GM12875 (cell line): ENCODE measurements around the gene CFAP54.

ENCODE experiments used
- H3K4me3 ChIP-seq: one replicate; pipeline ENCODE4 v1.5.1; 2011; ENCODE audit warnings: low read depth, low read length, control low read depth
- CTCF ChIP-seq: IDR thresholded peaks from 2 replicates; pipeline ENCODE4 v1.5.1; 2011; ENCODE audit warnings: low read depth, mild to moderate bottlenecking, control low read depth, inconsistent platforms, low read length, moderate library complexity, borderline replicate concordance; ENCODE audit not compliant: insufficient read depth

Gene CFAP54

GRCh38 chr12:96529912-96530311 lies 40.5 kb downstream of the CFAP54 start:
- no peak overlapping the region for H3K4me3 ChIP-seq
- no peak for TF ChIP-seq CTCF

DNA sequence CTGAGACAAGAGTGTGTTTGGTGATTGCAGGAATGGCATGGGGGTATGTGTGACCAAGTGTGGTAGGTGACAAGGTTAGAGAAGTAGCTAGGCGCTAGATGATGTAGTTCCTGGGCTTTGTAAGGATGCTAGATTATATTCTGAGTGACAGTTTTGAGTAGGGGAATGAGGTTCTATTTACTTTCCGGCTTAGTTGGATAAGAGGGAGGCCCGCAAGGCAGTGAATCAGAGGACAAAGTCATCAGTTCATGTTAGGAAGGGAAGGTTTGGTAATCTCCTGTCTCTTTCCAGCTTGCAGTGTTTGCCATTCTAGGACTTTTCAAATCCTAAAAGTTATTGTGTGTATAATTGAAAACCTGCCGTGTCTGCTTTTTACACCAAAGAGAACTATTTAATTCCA lies 45.0 kb downstream of the CFAP54 start:
- H3K4me3 ChIP-seq = no peak overlapping the region
- no peak for TF ChIP-seq CTCF

GRCh38 chr12:96548384-96548783 lies 59.0 kb downstream of the CFAP54 start:
- H3K4me3 ChIP-seq = no peak overlapping the region
- no peak for TF ChIP-seq CTCF

- no peak for TF ChIP-seq CTCF
- no peak overlapping the region for H3K4me3 ChIP-seq
These were observed 60.0 kb downstream of the CFAP54 start for GRCh38 chr12:96549341-96549740.

DNA sequence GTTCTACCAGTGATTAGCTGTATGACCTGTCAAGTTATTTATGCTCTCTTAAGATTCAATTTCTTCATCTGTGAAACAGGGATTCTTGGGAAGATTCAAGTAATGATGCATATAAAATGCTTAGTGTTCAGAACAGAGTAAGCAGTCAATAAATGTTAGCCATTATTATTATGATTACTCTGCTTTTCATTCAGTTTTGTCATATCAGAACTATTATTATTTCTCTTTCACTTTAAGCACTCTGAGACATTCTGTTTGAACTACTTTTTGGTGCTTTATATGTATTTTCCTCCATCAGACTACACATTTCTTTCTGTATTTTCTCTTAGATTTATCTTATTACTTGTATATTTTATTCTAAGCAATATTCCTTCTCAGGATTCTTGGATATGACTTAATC lies 81.2 kb downstream of the CFAP54 start:
- no peak overlapping the region for H3K4me3 ChIP-seq
- TF ChIP-seq CTCF = no peak

DNA sequence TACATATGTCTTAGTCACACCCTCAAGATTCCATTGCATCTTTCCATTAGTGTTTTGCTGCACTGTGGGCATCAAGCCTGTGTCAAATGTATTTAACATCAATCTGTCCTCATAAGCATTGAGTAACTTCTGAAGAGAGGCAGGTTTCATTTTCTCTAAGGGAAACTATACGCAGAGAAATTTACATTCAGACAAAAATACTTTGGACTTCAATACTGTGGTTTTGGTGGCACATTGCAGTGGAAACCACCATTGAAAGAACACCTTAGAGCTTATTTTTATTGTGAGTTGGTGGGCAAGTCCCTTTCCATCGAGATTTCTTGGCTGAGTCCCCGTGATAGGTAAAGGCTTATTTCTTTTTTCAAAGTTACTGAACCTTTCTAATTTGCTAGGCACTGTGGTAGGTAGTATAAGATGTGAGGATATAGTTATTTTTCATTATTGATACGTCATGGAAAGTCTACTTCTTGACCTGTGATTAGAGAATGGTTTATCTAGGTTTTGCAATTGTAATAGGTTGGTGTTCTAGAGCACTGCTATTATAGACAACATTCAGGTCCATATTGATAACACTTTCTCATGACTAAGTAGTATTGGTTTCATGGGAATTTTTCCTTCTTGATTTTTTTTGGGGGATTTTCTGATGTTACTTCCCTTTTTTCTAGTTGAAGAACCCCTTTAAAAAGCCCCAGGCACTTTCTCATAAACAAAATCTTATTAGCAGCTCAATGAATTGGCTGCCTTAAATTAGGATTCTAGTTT lies 81.9 kb downstream of the CFAP54 start:
- no peak for TF ChIP-seq CTCF
- no peak overlapping the region for H3K4me3 ChIP-seq

GRCh38 chr12:96578526-96579125 lies 89.2 kb downstream of the CFAP54 start:
- no peak overlapping the region for H3K4me3 ChIP-seq
- TF ChIP-seq CTCF = peak; percentile 31; the same call in 1 of the 2 replicates
